Stimulated activated naive CD8-positive, alpha-beta T cell treated with anti-CD3 and anti-CD28 coated beads, Interleukin-15, amount 100 ng/mL, for 72 hours (primary cell): ENCODE data around the gene PIGQ.
A peak's percentile ranks its signal among the peaks of the same experiment; 100 is the strongest.

ENCODE experiments used
- ATAC-seq: fragments of 150-1000 bp; cut with Tn5 transposase; 2 replicates; pipeline ENCODE4 v1.10.0; 2021; ENCODE audit warnings: mild to moderate bottlenecking, moderate library complexity
- DNase-seq, 2 donors: peaks; one replicate each; pipeline ENCODE4 v3.0.0; 2021 to 2022
- H3K27ac Mint-ChIP-seq, 2 donors: one replicate each; pipeline ENCODE4 v1.8.0; 2022; ENCODE audit warnings: mild to moderate bottlenecking in 2 of 2, mixed read lengths in 2 of 2, moderate library complexity in 2 of 2
- H3K27me3 Mint-ChIP-seq: one replicate; pipeline ENCODE4 v1.8.0; 2022; ENCODE audit warnings: mixed read lengths
- H3K4me1 Mint-ChIP-seq: one replicate; pipeline ENCODE4 v1.8.0; 2022; ENCODE audit warnings: mild to moderate bottlenecking, mixed read lengths
- H3K4me3 Mint-ChIP-seq, 2 donors: one replicate each; pipeline ENCODE4 v1.8.0; 2022; ENCODE audit warnings: mild to moderate bottlenecking in 2 of 2, mixed read lengths in 2 of 2, moderate library complexity in 1 of 2
- H3K9me3 Mint-ChIP-seq, 2 donors: one replicate each; pipeline ENCODE4 v1.8.0; 2022; ENCODE audit warnings: mixed read lengths in 2 of 2

The PIGQ gene

GRCh38 chr16:582614-583331 is 13.0 kb downstream of the PIGQ start:
- DNase-seq (no peak), ATAC-seq (no peak)
- Mint-ChIP-seq H3K4me1 (peaks cover 21% of the 10 kb centered on the region), H3K27ac (no peak overlapping the region), H3K27me3 (peaks cover 5% of the 10 kb centered on the region), H3K9me3 (no peaks in the 10 kb centered on the region), H3K4me3 (no peak overlapping the region)

DNA sequence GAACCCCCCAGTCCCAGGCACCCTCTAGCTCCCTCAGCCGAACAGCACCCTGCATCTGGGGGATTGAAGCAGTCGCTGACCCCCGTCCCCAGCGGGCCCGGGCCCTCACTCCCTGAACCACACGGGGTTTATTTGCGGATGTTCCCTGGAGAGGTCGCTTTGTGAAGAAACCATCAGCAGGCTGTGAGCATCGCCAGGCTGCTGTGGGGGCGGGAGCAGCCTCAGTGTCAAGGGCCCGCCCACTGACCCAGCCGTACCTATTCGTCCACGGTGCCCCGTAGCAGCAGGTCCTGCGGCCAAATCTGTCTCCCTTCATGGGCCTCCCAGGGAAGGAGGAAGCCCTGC is 13.7 kb downstream of the PIGQ start:
- no peak overlapping the region for H3K4me3 Mint-ChIP-seq
- peaks cover 21% of the 10 kb centered on the region for H3K4me1 Mint-ChIP-seq
- ATAC-seq: no peak
- H3K27me3 Mint-ChIP-seq: peaks cover 5% of the 10 kb centered on the region
- H3K27ac Mint-ChIP-seq: no peak overlapping the region
- DNase-seq: no peak
- H3K9me3 Mint-ChIP-seq: no peaks in the 10 kb centered on the region

GRCh38 chr16:583815-584591 is 14.2 kb downstream of the PIGQ start:
- no peak for ATAC-seq
- H3K27me3 Mint-ChIP-seq: peaks cover 5% of the 10 kb centered on the region

GRCh38 chr16:585351-585750 is 15.6 kb downstream of the PIGQ start:
- DNase-seq (no peak), ATAC-seq (no peak)
- Mint-ChIP-seq H3K4me1 (peaks cover 15% of the 10 kb centered on the region), H3K27ac (no peak overlapping the region), H3K27me3 (peaks cover 5% of the 10 kb centered on the region), H3K9me3 (no peaks in the 10 kb centered on the region), H3K4me3 (no peak overlapping the region)

More at GRCh38 chr16:583815-584591, 14.2 kb downstream of the PIGQ start:
- DNase-seq: no peak
- H3K4me3 Mint-ChIP-seq: no peak overlapping the region
- no peak overlapping the region for H3K27ac Mint-ChIP-seq
- no peaks in the 10 kb centered on the region for H3K9me3 Mint-ChIP-seq
- peaks cover 16% of the 10 kb centered on the region for H3K4me1 Mint-ChIP-seq

DNA sequence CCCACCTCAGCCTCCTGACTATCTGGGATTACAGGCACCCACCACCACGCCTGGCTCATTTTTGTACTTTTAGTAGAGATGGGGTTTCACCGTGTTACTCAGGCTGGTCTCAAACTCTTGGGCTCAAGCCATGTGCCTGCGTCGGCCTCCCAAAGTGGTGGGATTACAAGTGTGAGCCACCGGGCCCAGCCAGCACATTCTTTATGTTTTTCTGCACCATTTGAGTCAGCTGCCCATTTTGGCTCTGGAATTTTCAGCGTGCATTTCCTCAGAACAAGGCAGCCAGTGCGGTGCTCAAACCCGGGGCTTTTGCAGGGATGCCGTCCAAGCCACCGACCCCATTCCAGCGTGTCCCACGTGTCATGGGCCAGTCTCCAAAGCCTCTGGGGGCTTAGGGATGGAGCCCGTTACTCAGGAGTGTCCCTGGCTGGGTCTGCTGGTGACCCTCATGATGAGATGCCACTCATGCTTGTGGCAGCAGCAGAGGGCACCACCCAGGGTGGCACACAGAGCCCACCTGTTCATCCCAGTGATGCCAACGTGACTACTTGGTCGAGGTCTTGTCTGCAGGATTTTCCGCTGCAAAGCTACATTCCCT is 16.4 kb downstream of the PIGQ start:
- Mint-ChIP-seq H3K4me1 (peaks cover 23% of the 10 kb centered on the region), H3K4me3 (no peak overlapping the region)

GRCh38 chr16:586645-587590 is 17.1 kb downstream of the PIGQ start:
- ATAC-seq: no peak
- peaks cover 30% of the 10 kb centered on the region for H3K4me1 Mint-ChIP-seq
- peak overlapping the region in 1 of 2 donors; percentile 65 for H3K27ac Mint-ChIP-seq
- no peaks in the 10 kb centered on the region for H3K9me3 Mint-ChIP-seq
- H3K27me3 Mint-ChIP-seq: peaks cover 5% of the 10 kb centered on the region
- DNase-seq: no peak
- peak overlapping the region; percentile 89 to 90 for H3K4me3 Mint-ChIP-seq

More for the DNA sequence above, 16.4 kb downstream of the PIGQ start:
- Mint-ChIP-seq H3K27me3 (peaks cover 5% of the 10 kb centered on the region), H3K27ac (no peak overlapping the region), H3K9me3 (no peaks in the 10 kb centered on the region)
- DNase-seq: no peak
- no peak for ATAC-seq

- H3K27ac Mint-ChIP-seq: peak overlapping the region; percentile 89 to 98
- DNase-seq (no peak), ATAC-seq (peak; percentile 27)
- H3K4me1 Mint-ChIP-seq: peaks cover 47% of the 10 kb centered on the region
- H3K9me3 Mint-ChIP-seq: no peaks in the 10 kb centered on the region
- peak overlapping the region; percentile 89 to 90 for H3K4me3 Mint-ChIP-seq
- peaks cover 5% of the 10 kb centered on the region for H3K27me3 Mint-ChIP-seq
Measured at GRCh38 chr16:588639-588888, 18.8 kb downstream of the PIGQ start.

- Mint-ChIP-seq H3K27ac (peak overlapping the region; percentile 97 to 99), H3K9me3 (no peaks in the 10 kb centered on the region), H3K27me3 (peaks cover 5% of the 10 kb centered on the region), H3K4me3 (peak overlapping the region; percentile 89 to 90), H3K4me1 (peaks cover 52% of the 10 kb centered on the region)
- DNase-seq (peak; percentile 98 to 99), ATAC-seq (peak; percentile 81)
Measured at GRCh38 chr16:588889-589657, 19.3 kb downstream of the PIGQ start.

DNA sequence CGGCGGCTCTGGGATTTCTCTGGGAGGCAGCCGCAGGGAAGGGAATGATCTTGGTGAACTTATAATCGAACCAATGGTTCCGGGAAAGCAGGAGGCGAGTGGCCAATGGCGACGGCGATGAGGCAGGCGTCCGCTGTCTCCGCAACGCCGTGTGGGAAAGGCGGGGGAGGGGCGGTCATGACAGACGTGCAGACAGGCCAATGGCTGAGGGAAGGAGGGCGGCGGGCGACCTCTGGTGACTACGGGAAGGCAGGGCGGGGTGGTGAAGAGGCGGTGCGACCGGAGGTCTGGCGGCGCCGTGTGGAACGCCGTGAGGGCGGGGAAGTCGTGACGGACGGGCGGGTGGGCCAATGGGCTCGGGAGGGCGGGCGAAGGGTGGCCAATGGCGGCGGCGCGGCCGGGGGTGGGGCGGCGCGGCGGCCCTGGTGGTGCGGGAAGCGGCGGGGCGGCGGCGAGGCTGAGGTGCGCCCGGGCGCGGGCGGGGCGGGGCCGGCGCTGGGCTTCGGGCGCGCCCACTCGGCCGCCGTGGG is 20.0 kb downstream of the PIGQ start, which contains the start of gene RAB40C:
Gene RAB40C, plus strand, starts transcription at position 409 of the 530 bp plus-strand sequence. CDS start 226 bp downstream, outside the sequence.
- peaks cover 5% of the 10 kb centered on the region for H3K27me3 Mint-ChIP-seq
- H3K9me3 Mint-ChIP-seq: no peaks in the 10 kb centered on the region
- peak within 1 kb of the TSS; percentile 97 to 99 for H3K27ac Mint-ChIP-seq
- ATAC-seq (peak; percentile 90), DNase-seq (peak; percentile 99)
- H3K4me1 Mint-ChIP-seq: peaks cover 59% of the 10 kb centered on the region
- peak within 1 kb of the TSS; percentile 89 to 90 for H3K4me3 Mint-ChIP-seq

DNA sequence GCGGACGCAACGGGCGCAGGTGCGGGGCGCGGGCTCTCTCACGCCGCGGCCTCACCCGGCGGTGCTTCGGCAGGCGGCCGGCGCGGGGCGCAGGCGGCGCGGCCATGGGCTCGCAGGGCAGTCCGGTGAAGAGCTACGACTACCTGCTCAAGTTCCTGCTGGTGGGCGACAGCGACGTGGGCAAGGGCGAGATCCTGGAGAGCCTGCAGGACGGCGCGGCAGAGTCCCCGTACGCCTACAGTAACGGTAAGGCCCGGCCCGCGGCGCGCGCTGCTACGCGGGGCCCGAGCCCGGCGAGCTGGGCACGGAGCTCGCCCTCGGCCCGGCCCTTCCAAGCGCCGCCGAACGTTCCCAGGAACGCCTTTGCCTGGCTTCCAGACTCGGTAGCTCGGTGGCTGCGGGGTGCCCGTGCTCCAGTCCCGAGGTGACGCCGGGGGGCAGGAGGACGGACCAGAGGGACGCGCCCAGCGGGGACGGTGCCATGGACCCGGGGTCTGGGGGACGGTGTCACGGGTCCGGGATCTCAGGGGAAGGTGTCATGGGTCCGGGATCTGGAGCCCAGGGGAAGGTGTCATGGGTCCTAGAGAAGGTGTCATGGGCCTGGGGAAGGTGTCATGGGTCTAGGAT is 20.5 kb downstream of the PIGQ start:
- ATAC-seq: peak; percentile 1
- DNase-seq: peak in 1 of 2 donors; percentile 41
- Mint-ChIP-seq H3K4me3 (peak overlapping the region; percentile 77 to 86), H3K9me3 (no peaks in the 10 kb centered on the region), H3K27ac (peak overlapping the region; percentile 0 to 9), H3K4me1 (peaks cover 63% of the 10 kb centered on the region), H3K27me3 (peaks cover 4% of the 10 kb centered on the region)

- DNase-seq (no peak), ATAC-seq (no peak)
- Mint-ChIP-seq H3K4me3 (peak overlapping the region; percentile 77 to 86), H3K27ac (peak overlapping the region; percentile 0 to 9), H3K4me1 (peaks cover 61% of the 10 kb centered on the region), H3K27me3 (no peaks in the 10 kb centered on the region), H3K9me3 (no peaks in the 10 kb centered on the region)
Measured at GRCh38 chr16:590815-591200, 21.0 kb downstream of the PIGQ start.

DNA sequence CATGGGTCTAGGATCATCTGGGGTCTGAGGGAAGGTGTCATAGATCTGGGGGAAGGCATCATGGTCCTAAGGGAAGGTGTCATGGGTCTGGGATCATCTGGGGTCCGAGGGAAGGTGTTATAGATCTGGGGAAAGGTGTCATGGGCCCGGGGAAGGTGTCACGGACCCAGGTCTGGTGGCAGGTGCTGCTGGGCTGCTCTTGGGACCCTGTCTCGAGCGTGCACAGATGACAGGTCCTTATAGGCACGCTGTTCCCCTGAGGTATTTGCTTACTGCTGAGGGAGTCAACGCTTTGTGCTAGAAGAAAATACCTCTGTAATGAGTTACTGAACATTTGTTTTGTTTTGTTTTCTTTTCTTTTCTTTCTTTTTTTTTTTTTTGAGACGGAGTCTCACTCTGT is 21.5 kb downstream of the PIGQ start:
- no peaks in the 10 kb centered on the region for H3K27me3 Mint-ChIP-seq
- H3K9me3 Mint-ChIP-seq: no peaks in the 10 kb centered on the region
- ATAC-seq (no peak), DNase-seq (no peak)
- H3K4me1 Mint-ChIP-seq: peaks cover 64% of the 10 kb centered on the region
- peak overlapping the region; percentile 77 to 86 for H3K4me3 Mint-ChIP-seq
- peak overlapping the region in 1 of 2 donors; percentile 86 for H3K27ac Mint-ChIP-seq

DNA sequence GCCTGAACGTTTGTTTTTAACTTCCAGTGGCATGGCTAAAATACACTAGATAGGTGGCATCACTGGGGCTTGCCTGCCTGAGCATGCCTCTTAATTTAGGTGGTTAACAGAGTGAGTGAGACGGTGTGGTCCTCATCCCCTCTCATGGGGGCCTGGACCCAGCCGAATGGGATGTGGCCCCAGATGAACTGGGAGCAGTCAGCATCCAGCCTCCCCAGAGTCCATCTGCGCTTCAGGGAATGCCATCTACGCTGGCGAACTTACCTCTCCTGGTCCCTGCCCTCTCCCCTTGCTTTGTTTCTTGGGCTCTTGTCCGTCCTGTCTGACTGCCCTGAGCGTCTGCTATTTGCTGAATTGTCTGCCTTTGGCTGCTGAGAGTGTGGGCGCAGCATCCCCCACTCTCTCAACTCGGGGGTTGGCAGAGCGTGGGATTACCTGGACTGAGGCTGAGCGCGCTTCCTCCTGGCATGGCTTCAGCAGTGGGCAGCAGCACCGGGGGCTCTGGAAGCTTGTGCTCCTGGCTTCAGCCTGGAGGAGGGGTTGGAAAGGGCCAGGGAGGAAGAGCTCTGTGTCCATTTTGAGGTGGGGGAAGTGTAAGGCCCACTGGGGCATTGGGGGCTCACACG is 22.2 kb downstream of the PIGQ start:
- no peak for ATAC-seq
- Mint-ChIP-seq H3K27me3 (no peaks in the 10 kb centered on the region), H3K4me3 (peak overlapping the region in 1 of 2 donors; percentile 14), H3K4me1 (peaks cover 63% of the 10 kb centered on the region), H3K27ac (peak overlapping the region in 1 of 2 donors; percentile 36), H3K9me3 (no peaks in the 10 kb centered on the region)
- DNase-seq: peak in 1 of 2 donors; percentile 9
